ENCODE data around the gene VKORC1.

GRCh38 chr16:31128711-31129567 is 34.3 kb upstream of the VKORC1 start:
- no peak for TF ChIP-seq FOXK2 (IDR thresholded peaks at IDR 0.05)
- TF ChIP-seq SUZ12 (IDR thresholded peaks at IDR 0.05), result no peak
- no peak for TF ChIP-seq ZNF384 (IDR thresholded peaks at IDR 0.05)
- TF ChIP-seq BHLHE40 (IDR thresholded peaks at IDR 0.05; ENCODE audit: borderline replicate concordance), result no peak
- no peak for TF ChIP-seq FOXM1 (IDR thresholded peaks at IDR 0.05; ENCODE audit: borderline replicate concordance)
- TF ChIP-seq HDGF (IDR thresholded peaks at IDR 0.05; ENCODE audit: borderline replicate concordance), result no peak
- TF ChIP-seq TARDBP (IDR thresholded peaks at IDR 0.05), result no peak
